ENCODE results near the gene RNF128.

- TF ChIP-seq CTCF (conservative IDR thresholded peaks at IDR 0.05) (no peak), EZH2 (IDR thresholded peaks at IDR 0.05; ENCODE audit: low read depth) (no peak)
Measured at GRCh38 chrX:106680716-106681115, 45.8 kb upstream of the RNF128 start.

All from PC-9 (cell line).